ENCODE data around the gene SREBF2.
A peak's percentile ranks its signal among the peaks of the same experiment; 100 is the strongest.

Gene SREBF2

GRCh38 chr22:41880653-41881052 is 47.7 kb downstream of the SREBF2 start:
- no peak for DNase-seq

DNA sequence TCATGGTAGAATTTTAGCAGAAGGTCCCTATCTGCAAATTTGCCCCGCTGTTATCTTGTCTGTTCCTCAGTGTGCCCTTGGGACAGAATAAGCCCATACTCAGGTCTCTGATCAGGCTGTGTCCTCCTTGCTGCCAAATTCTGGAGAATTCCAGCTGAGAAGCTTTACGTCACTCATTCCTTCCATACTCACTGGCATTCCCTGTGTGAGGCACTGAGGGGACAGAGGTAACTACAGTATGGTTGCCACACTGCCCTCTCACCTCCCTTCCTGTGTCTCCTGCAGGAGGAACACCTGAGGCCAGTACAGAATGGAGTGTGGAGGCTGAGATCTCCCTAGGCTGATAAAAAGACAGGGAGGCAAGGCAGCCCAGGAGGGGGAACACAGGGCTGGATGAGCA is 50.5 kb downstream of the SREBF2 start:
- no peak for DNase-seq

- DNase-seq, result no peak
Measured at GRCh38 chr22:41885116-41885515, 52.2 kb downstream of the SREBF2 start.

DNA sequence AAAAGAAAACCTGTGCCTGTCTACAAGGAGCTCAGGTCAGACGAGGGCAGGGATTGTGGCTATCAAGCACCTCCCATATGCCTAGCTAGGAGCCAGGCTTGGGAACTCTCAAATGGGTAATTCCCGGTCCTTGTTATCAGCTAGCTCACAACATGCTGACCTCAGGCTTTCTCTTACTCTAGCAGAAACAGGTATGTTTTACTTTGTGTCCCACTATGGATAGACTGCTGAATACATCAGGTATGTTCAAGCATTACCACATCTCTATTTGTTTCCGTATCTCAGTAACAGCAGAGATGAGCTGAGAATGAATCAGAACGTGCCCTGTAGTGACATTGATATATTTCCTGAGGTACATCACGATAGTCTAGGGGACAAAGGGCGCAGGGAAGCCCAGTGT is 52.6 kb downstream of the SREBF2 start:
- no peak for DNase-seq

DNA sequence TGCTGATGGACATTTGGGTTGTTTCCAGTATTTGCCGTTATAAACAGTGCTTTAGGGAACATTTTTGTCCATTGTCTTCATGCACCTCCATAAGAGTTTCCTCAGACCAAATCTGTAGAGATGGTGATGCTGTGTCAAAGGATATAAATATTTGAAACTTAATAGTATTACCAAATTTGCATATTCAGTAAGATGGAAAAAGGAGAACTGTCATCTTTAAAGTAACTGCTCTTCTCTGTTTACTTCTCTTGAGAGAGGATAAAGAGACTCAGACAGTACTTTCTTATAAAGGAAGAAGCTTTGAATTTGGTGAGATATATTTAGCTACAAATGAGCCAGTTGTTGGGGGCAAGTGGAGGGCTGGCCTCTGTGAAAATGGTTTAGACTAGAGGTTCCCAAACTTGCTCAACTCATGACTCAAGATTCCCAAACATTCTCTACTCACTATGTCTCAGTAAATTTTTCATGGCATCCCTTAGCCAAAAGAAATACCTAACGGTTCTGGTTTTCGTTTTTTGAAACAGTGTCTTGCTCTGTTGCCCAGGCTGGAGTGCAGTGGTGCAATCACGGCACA is 55.8 kb downstream of the SREBF2 start:
- no peak for DNase-seq

DNA sequence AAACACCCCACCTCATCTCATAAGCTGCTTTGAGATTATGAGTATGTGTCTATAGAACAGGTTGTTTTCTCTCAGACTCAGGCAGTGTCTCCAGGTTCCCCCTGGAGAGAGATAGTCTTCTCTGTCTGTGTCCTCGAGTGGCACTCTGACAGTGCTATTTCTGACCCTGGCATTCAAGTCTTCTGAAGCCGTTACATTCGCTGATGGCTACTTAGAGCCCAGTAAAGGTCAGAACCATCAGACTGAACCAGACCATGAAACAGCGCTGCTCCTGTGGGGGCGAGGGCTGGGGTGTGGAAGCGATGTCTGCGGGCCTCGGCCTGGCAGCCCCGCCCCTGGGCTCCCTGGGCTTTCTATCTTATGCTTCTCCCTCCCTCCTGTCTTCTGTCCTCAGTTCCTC is 58.5 kb downstream of the SREBF2 start:
- DNase-seq, result no peak

- DNase-seq, result no peak
Measured at GRCh38 chr22:41892721-41893120, 59.8 kb downstream of the SREBF2 start.

GRCh38 chr22:41893591-41894375 is 60.9 kb downstream of the SREBF2 start:
- DNase-seq, result no peak

- DNase-seq, result no peak
Measured at GRCh38 chr22:41898645-41899044, 65.7 kb downstream of the SREBF2 start.

DNA sequence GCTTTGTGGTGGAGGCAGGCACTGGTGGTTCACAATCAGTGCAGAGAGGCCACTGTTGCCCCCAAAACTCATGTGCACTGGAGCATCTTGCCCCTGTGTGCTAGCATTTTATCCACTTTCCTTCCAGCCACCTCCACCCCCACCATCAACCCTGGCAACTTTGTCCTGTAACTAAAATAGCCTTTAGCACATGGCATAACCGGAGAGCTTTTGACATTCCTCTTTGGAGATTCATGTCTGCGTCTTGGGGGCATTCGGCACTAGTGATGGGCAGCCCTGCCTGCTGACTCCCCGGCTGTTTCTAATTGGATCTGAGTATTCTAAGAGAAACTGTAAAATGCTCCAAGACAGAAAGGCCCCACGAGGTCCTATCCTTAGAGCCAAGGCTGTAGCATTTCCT is 66.2 kb downstream of the SREBF2 start:
- no peak for DNase-seq

GRCh38 chr22:41899992-41900651 is 67.2 kb downstream of the SREBF2 start:
- no peak for DNase-seq

- DNase-seq, result no peak
Measured at GRCh38 chr22:41900652-41901312, 67.9 kb downstream of the SREBF2 start.

DNA sequence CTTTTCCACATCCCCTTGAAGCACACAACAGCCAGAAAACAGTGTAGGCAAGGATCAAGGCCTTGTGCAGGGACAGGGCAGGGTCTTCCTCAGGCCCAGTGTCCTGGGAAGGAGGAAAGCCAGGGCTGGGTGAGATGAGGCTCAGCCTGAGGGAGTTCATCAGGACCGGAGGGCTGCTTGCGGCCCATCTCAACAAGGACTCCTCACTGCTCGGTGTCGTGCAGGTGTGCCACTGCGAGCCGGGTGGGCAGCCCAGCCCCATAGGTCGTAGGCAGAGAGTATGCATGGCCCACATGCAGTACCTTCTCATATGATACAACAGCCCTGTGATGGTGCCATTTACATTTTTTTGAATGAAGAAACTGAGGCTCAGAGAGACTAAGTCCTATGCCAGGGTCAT is 69.1 kb downstream of the SREBF2 start:
- no peak for DNase-seq

GRCh38 chr22:41902932-41903421 is 70.1 kb downstream of the SREBF2 start:
- peak; percentile 61 to 78 for DNase-seq

DNA sequence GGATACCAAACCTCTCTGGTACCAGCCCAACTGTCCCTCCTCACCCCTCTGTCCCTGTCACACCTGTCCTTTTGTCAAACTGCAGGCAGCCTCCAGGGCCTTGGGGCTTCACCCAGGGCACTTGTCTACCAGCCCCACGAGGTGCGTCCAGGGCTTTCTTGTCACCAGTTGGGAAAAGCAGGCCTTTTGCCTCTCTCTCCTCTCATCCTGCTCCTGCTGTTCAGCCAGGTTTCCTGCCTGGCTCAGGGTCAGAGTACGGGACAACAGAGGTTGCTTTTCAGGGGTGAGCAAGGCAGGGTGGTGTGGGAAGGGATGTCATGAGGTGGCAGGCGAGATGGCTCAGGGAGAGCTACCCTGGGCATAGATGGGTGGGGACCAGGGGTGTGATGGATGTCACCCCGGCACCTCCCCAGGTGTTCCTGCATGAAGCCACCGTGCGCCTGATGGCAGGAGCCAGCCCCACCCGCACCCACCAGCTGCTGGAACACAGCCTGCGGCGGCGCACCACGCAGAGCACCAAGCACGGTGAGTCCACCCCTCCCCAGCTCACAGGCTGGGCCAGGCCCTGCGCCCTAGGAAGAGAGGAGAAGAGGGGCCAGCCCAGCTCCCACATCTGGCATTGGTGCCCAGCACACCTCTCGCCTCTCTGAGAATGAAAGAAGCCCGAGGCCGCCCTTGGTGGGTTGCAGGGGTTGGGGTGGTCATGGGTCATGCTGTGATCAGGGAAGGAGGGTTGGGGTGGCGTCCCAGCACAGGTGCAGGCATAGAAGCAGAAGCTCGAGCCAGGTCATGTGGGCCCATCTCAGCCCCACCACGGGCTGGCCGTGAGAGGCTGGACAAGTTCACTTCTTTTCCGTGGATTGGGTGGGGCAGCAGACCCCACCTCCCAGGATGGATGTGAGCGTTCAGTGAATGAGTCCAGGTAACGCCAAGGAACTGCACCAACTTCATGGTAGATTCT is 71.8 kb downstream of the SREBF2 start:
- no peak for DNase-seq

- DNase-seq, result no peak
Measured at GRCh38 chr22:41905411-41906202, 72.7 kb downstream of the SREBF2 start.

GRCh38 chr22:41906822-41907221 is 73.9 kb downstream of the SREBF2 start:
- DNase-seq, result no peak

DNA sequence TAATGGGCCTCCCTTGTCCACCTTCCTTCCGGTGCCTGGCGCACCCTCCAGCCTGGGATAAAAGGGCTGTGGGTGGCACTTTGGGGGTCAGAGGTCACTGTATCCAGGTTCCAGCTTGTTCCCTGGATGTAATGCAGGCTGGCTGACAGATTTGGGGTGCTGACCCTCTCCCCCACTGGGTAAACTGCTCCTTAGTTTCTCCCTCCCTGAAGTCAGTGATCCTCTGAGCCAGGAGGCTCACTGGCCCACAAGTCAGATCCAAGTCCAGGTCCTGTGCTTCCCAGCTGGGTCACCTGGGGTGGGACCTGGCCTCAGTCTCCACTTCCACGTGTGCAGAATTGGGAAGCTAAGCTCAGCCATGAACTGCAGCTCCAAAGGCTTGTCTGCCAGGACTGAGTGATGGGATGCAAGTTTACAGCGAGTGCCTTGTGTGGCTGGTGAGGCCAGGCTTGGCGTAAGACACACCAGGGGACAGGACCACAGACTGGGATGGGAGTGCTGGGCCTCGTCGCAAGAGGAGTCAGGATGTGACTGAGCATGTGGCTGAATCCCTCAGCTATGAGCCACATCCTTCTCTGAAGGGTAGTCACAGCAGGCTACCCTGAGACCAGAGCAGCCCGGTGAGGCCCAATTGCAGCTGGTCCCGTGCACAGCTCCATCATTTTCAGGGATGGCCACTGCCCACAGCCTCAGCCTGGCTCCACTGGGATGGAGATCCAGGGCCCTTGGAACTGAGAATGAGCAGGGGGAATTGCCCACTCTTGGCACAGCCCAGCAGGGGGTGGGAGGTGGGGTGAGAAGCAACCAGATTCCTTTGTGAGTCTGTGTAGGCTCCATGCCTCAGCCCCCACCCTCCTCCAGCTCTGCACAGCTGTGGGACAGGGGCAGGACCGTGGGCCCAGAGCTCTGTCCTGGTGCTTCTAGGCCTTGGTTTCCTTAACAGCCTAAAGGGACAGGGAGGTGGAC is 74.8 kb downstream of the SREBF2 start:
- no peak for DNase-seq

GRCh38 chr22:41908411-41909309 is 75.8 kb downstream of the SREBF2 start:
- DNase-seq, result no peak
